ENCODE measurements around the gene VEGFA. TPM values are rescaled to one million over a fixed set of nuclear protein-coding genes. Genes with fewer than 3 reads are reported as not detected.

The VEGFA gene
- polyA plus RNA-seq, 4 donors = 100 to 162 (median 126) TPM

GRCh38 chr6:43740961-43741764 lies 28.8 kb upstream of the VEGFA start:
- WGBS, 3 donors = 66 to 68% (median 67%) methylated on average over 6 of the region's 6 CpGs
- DNase-seq = no peak
- Histone ChIP-seq H3K4me1 (ENCODE audit: control insufficient read depth in 3 of 3, insufficient read depth in 2 of 3, low read depth in 1 of 3, low read length in 2 of 3) (peaks cover 0 to 17% (median 0%) of the 10 kb centered on the region in 3 donors), H3K4me3 (ENCODE audit: low read depth in 1 of 3, low read length in 3 of 3) (no peak overlapping the region), H3K27ac (ENCODE audit: low read depth in 1 of 3, low read length in 2 of 3) (no peak overlapping the region), H3K9me3 (ENCODE audit: control insufficient read depth in 2 of 2, insufficient read depth in 1 of 2, low read depth in 1 of 2, low read length in 1 of 2) (peaks cover 0 to 1% of the 10 kb centered on the region in 2 donors), H3K27me3 (ENCODE audit: control insufficient read depth in 3 of 3, insufficient read depth in 3 of 3, low read length in 3 of 3) (no peaks in the 10 kb centered on the region), H3K36me3 (ENCODE audit: control insufficient read depth in 3 of 3, insufficient read depth in 2 of 3, low read depth in 1 of 3, low read length in 3 of 3) (no peaks in the 10 kb centered on the region)
- FAIRE-seq = no peak

GRCh38 chr6:43741829-43742228 lies 28.2 kb upstream of the VEGFA start:
- no peak overlapping the region for H3K4me3 ChIP-seq (ENCODE audit: low read depth in 1 of 3, low read length in 3 of 3)
- no peak overlapping the region for H3K27ac ChIP-seq (ENCODE audit: low read depth in 1 of 3, low read length in 2 of 3)
- no peaks in the 10 kb centered on the region for H3K27me3 ChIP-seq (ENCODE audit: control insufficient read depth in 3 of 3, insufficient read depth in 3 of 3, low read length in 3 of 3)
- FAIRE-seq = no peak
- WGBS, 3 donors = 41 to 66% (median 49%) methylated on average over 2 of the region's 2 CpGs
- no peak for DNase-seq
- no peaks in the 10 kb centered on the region for H3K36me3 ChIP-seq (ENCODE audit: control insufficient read depth in 3 of 3, insufficient read depth in 2 of 3, low read depth in 1 of 3, low read length in 3 of 3)
- H3K9me3 ChIP-seq (ENCODE audit: control insufficient read depth in 2 of 2, insufficient read depth in 1 of 2, low read depth in 1 of 2, low read length in 1 of 2) = no peaks in the 10 kb centered on the region
- peaks cover 0 to 11% (median 0%) of the 10 kb centered on the region in 3 donors for H3K4me1 ChIP-seq (ENCODE audit: control insufficient read depth in 3 of 3, insufficient read depth in 2 of 3, low read depth in 1 of 3, low read length in 2 of 3)

DNA sequence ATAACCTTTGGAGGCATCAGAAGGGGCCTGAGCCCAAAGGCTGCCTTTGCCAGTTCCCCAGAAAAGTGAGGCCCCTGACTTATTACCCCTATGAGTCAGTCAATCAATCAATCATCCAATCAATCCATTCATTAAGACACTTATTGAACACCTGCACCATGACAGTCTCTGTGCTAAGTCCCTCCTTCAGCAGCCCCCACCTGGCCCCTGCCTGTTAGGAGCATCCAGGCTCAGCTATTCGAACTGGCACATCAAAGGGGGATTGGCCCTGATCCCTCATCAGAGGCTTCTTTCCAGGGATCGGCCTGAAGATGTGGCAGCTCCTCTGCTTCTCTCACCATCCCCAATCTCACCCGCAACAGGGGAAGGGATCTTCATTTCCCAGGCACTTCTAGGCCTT lies 27.7 kb upstream of the VEGFA start:
- DNase-seq = no peak
- no peak for FAIRE-seq

DNA sequence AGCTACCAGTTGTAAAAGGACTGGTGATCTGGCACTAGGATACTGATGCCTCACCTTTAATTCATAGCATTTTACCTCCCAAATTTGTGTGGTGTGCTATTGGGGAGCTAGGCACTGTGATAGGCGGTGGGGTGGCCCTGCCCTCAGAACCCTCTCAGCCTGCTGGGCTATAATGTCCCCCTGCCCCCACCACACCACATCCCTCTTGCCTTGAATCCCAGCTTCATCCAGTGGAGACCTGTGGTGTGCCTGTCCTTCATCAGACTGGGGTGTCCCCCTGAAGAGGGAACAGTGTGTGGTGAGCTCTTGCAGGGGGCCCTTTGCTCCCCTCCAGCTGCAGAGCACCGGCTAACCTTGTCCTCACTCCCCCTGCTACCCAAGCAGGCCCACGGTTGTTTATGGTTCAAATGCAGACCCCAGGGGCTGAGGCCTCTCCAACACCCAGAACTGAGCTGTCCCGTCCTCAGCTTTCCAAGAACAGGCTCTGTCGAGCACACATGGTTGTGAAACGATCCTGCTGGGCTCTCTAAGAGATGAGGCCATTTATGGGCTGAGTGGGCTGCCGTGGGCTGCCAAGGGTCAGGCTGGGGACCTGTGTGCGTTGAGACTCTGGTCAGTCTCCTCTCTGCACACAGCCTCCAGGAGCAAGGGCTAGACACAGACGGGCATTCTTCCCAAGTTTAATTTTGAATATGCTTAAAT lies 26.9 kb upstream of the VEGFA start:
- 73 to 87% (median 78%) methylated on average over 9 of the region's 9 CpGs for WGBS, 3 donors
- Histone ChIP-seq H3K36me3 (ENCODE audit: control insufficient read depth in 3 of 3, insufficient read depth in 2 of 3, low read depth in 1 of 3, low read length in 3 of 3) (no peaks in the 10 kb centered on the region), H3K9me3 (ENCODE audit: control insufficient read depth in 2 of 2, insufficient read depth in 1 of 2, low read depth in 1 of 2, low read length in 1 of 2) (no peaks in the 10 kb centered on the region), H3K27me3 (ENCODE audit: control insufficient read depth in 3 of 3, insufficient read depth in 3 of 3, low read length in 3 of 3) (no peaks in the 10 kb centered on the region), H3K4me1 (ENCODE audit: control insufficient read depth in 3 of 3, insufficient read depth in 2 of 3, low read depth in 1 of 3, low read length in 2 of 3) (peaks cover 0 to 2% (median 0%) of the 10 kb centered on the region in 3 donors), H3K4me3 (ENCODE audit: low read depth in 1 of 3, low read length in 3 of 3) (no peak overlapping the region), H3K27ac (ENCODE audit: low read depth in 1 of 3, low read length in 2 of 3) (no peak overlapping the region)
- FAIRE-seq (no peak), DNase-seq (no peak)

More for the DNA sequence above, 27.7 kb upstream of the VEGFA start:
- WGBS, 3 donors = 81 to 90% (median 85%) methylated on average over 3 of the region's 3 CpGs
- peaks cover 0 to 6% (median 0%) of the 10 kb centered on the region in 3 donors for H3K4me1 ChIP-seq (ENCODE audit: control insufficient read depth in 3 of 3, insufficient read depth in 2 of 3, low read depth in 1 of 3, low read length in 2 of 3)
- no peaks in the 10 kb centered on the region for H3K36me3 ChIP-seq (ENCODE audit: control insufficient read depth in 3 of 3, insufficient read depth in 2 of 3, low read depth in 1 of 3, low read length in 3 of 3)
- H3K27me3 ChIP-seq (ENCODE audit: control insufficient read depth in 3 of 3, insufficient read depth in 3 of 3, low read length in 3 of 3) = no peaks in the 10 kb centered on the region
- no peak overlapping the region for H3K27ac ChIP-seq (ENCODE audit: low read depth in 1 of 3, low read length in 2 of 3)
- H3K4me3 ChIP-seq (ENCODE audit: low read depth in 1 of 3, low read length in 3 of 3) = no peak overlapping the region
- H3K9me3 ChIP-seq (ENCODE audit: control insufficient read depth in 2 of 2, insufficient read depth in 1 of 2, low read depth in 1 of 2, low read length in 1 of 2) = no peaks in the 10 kb centered on the region

DNA sequence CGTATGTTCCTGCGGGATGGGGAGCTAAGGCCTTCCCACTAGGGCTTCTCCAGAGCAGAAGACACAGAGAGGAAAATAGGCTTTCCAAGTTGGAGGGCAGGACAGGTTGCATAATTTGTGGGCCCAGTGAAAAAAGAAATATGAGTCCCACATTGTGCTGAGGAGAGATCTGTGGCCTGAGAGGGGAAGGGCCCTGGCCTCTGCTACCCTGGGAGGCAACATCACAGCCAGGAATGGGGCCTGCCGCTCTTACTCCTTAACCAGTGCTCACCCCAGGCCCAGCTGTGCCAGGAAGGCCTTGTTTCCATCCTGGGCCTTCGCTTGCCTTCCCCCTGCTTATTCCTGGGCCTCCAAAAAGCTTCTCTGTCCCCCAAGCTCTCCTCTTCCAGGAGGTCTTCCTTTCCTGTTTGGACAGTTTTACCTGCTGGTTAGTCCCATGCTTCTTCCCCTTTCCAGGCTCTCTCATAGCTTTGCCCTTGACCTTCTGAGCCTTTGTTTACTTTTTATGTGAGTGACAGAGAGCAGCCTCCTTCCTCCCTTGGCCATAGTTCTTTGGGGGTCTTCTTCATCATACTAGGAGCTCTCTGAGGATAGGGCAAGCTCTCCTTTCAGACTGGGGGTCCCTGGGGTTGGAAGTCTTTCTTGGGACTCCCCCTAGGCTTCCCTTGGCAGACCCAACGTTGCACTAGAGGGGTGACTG lies 26.2 kb upstream of the VEGFA start:
- 76 to 86% (median 77%) methylated on average over 5 of the region's 5 CpGs for WGBS, 3 donors
- no peaks in the 10 kb centered on the region for H3K27me3 ChIP-seq (ENCODE audit: control insufficient read depth in 3 of 3, insufficient read depth in 3 of 3, low read length in 3 of 3)
- H3K4me3 ChIP-seq (ENCODE audit: low read depth in 1 of 3, low read length in 3 of 3) = no peak overlapping the region
- DNase-seq (no peak), FAIRE-seq (no peak)
- H3K4me1 ChIP-seq (ENCODE audit: control insufficient read depth in 3 of 3, insufficient read depth in 2 of 3, low read depth in 1 of 3, low read length in 2 of 3) = peaks cover 0 to 2% (median 0%) of the 10 kb centered on the region in 3 donors
- H3K36me3 ChIP-seq (ENCODE audit: control insufficient read depth in 3 of 3, insufficient read depth in 2 of 3, low read depth in 1 of 3, low read length in 3 of 3) = no peaks in the 10 kb centered on the region
- H3K9me3 ChIP-seq (ENCODE audit: control insufficient read depth in 2 of 2, insufficient read depth in 1 of 2, low read depth in 1 of 2, low read length in 1 of 2) = no peaks in the 10 kb centered on the region
- no peak overlapping the region for H3K27ac ChIP-seq (ENCODE audit: low read depth in 1 of 3, low read length in 2 of 3)

GRCh38 chr6:43744491-43744890 lies 25.5 kb upstream of the VEGFA start:
- Histone ChIP-seq H3K4me1 (ENCODE audit: control insufficient read depth in 3 of 3, insufficient read depth in 2 of 3, low read depth in 1 of 3, low read length in 2 of 3) (peaks cover 0 to 2% (median 0%) of the 10 kb centered on the region in 3 donors), H3K4me3 (ENCODE audit: low read depth in 1 of 3, low read length in 3 of 3) (no peak overlapping the region), H3K27ac (ENCODE audit: low read depth in 1 of 3, low read length in 2 of 3) (no peak overlapping the region), H3K9me3 (ENCODE audit: control insufficient read depth in 2 of 2, insufficient read depth in 1 of 2, low read depth in 1 of 2, low read length in 1 of 2) (no peaks in the 10 kb centered on the region), H3K36me3 (ENCODE audit: control insufficient read depth in 3 of 3, insufficient read depth in 2 of 3, low read depth in 1 of 3, low read length in 3 of 3) (no peaks in the 10 kb centered on the region), H3K27me3 (ENCODE audit: control insufficient read depth in 3 of 3, insufficient read depth in 3 of 3, low read length in 3 of 3) (no peaks in the 10 kb centered on the region)
- 89 to 91% (median 90%) methylated on average over 8 of the region's 8 CpGs for WGBS, 3 donors
- DNase-seq (no peak), FAIRE-seq (no peak)

- Histone ChIP-seq H3K9me3 (ENCODE audit: control insufficient read depth in 2 of 2, insufficient read depth in 1 of 2, low read depth in 1 of 2, low read length in 1 of 2) (no peaks in the 10 kb centered on the region), H3K4me1 (ENCODE audit: control insufficient read depth in 3 of 3, insufficient read depth in 2 of 3, low read depth in 1 of 3, low read length in 2 of 3) (peaks cover 0 to 2% (median 0%) of the 10 kb centered on the region in 3 donors), H3K27me3 (ENCODE audit: control insufficient read depth in 3 of 3, insufficient read depth in 3 of 3, low read length in 3 of 3) (no peaks in the 10 kb centered on the region), H3K36me3 (ENCODE audit: control insufficient read depth in 3 of 3, insufficient read depth in 2 of 3, low read depth in 1 of 3, low read length in 3 of 3) (no peaks in the 10 kb centered on the region), H3K4me3 (ENCODE audit: low read depth in 1 of 3, low read length in 3 of 3) (no peak overlapping the region), H3K27ac (ENCODE audit: low read depth in 1 of 3, low read length in 2 of 3) (no peak overlapping the region)
- FAIRE-seq = no peak
- no peak for DNase-seq
- WGBS, 3 donors = 83 to 87% (median 87%) methylated on average over 16 of the region's 16 CpGs
Measured at GRCh38 chr6:43744931-43745727, 24.9 kb upstream of the VEGFA start.

- Histone ChIP-seq H3K9me3 (ENCODE audit: control insufficient read depth in 2 of 2, insufficient read depth in 1 of 2, low read depth in 1 of 2, low read length in 1 of 2) (no peaks in the 10 kb centered on the region), H3K27ac (ENCODE audit: low read depth in 1 of 3, low read length in 2 of 3) (no peak overlapping the region), H3K27me3 (ENCODE audit: control insufficient read depth in 3 of 3, insufficient read depth in 3 of 3, low read length in 3 of 3) (no peaks in the 10 kb centered on the region), H3K4me3 (ENCODE audit: low read depth in 1 of 3, low read length in 3 of 3) (no peak overlapping the region), H3K4me1 (ENCODE audit: control insufficient read depth in 3 of 3, insufficient read depth in 2 of 3, low read depth in 1 of 3, low read length in 2 of 3) (peaks cover 0 to 2% (median 0%) of the 10 kb centered on the region in 3 donors), H3K36me3 (ENCODE audit: control insufficient read depth in 3 of 3, insufficient read depth in 2 of 3, low read depth in 1 of 3, low read length in 3 of 3) (no peaks in the 10 kb centered on the region)
- WGBS, 3 donors = 82 to 88% (median 87%) methylated on average over 2 of the region's 2 CpGs
- FAIRE-seq (no peak), DNase-seq (no peak)
Measured at GRCh38 chr6:43746071-43746470, 23.9 kb upstream of the VEGFA start.

Data from small intestine (tissue), 7 donors.